Choroid plexus epithelial cell (primary cell): ENCODE data around the gene PIM3.

Source experiments
- DNase-seq: peaks from one replicate; pipeline ENCODE4 v3.0.0-alpha.2; 2010; ENCODE audit warnings: low read depth
- H3K4me3 ChIP-seq: 2 replicates; pipeline ENCODE4 v1.5.1; 2011; ENCODE audit warnings: low read depth, mild to moderate bottlenecking, control low read depth, low read length, moderate library complexity
- TF ChIP-seq, protein P1 (sequence below): conservative IDR thresholded peaks from 2 replicates; pipeline ENCODE4 v1.5.1; 2011; ENCODE audit warnings: low read depth, mild to moderate bottlenecking, control low read depth, inconsistent platforms, low read length, moderate library complexity

PIM3 gene

DNA sequence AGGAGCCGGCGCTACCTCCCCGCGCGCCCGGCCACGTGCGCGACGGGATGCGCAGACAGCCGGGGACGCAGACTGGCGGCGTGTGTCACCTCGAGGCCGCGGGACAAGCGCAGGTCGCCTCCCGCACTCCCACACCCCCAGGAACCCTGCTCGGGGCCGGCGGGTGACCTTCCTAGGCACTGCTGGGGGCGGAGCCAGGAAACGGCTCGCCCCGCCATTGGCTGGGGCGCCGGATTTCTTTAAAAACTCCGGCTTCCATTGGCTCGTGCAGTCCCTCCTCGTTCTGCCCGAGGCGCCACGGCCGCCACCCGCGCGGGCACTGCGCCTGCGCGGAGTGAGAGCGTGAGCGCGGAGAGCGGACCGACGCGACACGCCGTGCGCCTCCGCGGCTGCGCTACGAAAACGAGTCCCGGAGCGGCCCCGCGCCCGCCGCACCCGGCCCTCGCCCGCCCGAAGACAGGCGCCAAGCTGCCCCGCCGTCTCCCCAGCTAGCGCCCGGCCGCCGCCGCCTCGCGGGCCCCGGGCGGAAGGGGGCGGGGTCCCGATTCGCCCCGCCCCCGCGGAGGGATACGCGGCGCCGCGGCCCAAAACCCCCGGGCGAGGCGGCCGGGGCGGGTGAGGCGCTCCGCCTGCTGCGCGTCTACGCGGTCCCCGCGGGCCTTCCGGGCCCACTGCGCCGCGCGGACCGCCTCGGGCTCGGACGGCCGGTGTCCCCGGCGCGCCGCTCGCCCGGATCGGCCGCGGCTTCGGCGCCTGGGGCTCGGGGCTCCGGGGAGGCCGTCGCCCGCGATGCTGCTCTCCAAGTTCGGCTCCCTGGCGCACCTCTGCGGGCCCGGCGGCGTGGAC lies at the start of gene PIM3:
Gene PIM3, plus strand, starts transcription at position 614 of the 846 bp plus-strand sequence. Its CDS starts 176 bp downstream, at position 790.
- TF ChIP-seq, protein P1, sequence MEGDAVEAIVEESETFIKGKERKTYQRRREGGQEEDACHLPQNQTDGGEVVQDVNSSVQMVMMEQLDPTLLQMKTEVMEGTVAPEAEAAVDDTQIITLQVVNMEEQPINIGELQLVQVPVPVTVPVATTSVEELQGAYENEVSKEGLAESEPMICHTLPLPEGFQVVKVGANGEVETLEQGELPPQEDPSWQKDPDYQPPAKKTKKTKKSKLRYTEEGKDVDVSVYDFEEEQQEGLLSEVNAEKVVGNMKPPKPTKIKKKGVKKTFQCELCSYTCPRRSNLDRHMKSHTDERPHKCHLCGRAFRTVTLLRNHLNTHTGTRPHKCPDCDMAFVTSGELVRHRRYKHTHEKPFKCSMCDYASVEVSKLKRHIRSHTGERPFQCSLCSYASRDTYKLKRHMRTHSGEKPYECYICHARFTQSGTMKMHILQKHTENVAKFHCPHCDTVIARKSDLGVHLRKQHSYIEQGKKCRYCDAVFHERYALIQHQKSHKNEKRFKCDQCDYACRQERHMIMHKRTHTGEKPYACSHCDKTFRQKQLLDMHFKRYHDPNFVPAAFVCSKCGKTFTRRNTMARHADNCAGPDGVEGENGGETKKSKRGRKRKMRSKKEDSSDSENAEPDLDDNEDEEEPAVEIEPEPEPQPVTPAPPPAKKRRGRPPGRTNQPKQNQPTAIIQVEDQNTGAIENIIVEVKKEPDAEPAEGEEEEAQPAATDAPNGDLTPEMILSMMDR = no peak
- peak; percentile 97 for DNase-seq
- H3K4me3 ChIP-seq = peak within 1 kb of the TSS; percentile 78

DNA sequence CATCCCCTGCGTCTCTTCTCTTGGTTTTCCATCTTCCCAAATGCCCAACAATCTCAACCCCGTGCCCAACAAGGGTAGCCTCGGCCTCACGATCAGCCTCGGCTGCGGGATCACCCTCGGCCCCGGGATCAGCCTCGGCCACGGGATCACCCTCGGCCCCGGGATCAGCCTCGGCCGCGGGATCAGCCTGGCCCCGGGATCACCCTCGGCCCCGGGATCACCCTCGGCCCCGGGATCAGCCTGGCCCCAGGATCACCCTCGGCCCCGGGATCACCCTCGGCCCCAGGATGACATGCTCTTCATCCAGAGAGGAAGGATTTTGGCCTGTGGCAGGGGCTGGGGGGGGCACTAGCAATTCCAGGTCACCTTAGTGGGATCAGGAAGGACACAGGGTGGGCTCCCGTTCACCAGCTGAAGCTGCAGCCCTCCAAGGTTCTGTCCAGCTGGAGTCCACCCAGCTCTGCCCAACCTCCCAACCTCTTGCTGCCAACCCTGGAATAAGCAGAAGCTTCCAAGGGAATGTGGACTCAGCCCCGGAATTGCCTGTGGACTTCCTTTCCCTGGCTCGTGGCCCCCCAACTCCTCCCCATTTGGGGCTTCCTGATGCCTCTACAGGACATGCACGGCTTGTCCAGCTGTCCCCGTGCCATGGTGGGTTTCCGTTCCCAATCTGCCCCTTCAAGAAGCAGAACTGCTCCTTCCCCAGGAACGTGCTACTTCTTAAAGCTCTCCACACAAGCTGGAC lies 48.5 kb upstream of the PIM3 start:
- TF ChIP-seq, protein P1 = no peak
- no peak for DNase-seq
- H3K4me3 ChIP-seq = no peak overlapping the region

DNA sequence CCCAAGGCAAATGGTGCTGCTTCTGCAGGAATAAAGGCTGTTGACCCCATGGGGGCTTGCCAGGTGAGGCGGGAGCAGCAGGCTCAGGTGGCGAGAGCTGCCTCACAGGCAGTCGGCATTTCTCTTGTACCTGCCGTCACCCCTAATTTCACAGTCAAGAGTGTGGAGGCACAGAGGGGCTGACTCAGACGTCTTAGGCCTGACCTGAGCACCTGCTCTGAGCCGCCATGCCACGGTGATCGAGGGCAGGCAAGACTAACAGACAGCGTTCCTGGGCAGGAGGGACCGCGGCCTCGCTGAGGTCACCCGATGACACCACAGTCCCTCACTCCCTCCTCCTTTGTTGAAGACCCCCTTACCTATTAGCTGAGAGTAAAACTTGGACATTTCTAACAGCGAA lies 47.5 kb upstream of the PIM3 start:
- no peak overlapping the region for H3K4me3 ChIP-seq
- TF ChIP-seq, protein P1 = no peak
- no peak for DNase-seq

DNA sequence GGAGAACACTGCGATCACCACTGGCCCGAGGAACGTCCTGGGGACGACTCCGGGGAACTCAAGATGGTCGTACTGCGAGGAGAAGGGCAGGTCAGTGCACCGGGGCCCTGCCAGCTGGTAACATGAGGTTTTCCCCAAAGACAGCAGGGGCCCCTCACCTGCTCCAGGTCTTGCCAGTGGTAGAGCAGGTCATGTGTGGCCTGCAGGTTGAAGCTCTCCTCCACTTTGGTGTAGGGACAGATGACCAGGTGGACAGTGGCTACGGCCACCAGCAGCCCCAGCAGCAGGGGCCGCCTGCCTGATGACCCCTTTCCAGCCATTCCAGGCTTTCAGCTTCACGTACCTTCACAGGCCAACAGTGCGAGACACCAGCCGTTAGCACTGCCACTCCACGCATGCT lies 47.1 kb upstream of the PIM3 start:
- no peak overlapping the region for H3K4me3 ChIP-seq
- TF ChIP-seq, protein P1 = no peak
- no peak for DNase-seq

DNA sequence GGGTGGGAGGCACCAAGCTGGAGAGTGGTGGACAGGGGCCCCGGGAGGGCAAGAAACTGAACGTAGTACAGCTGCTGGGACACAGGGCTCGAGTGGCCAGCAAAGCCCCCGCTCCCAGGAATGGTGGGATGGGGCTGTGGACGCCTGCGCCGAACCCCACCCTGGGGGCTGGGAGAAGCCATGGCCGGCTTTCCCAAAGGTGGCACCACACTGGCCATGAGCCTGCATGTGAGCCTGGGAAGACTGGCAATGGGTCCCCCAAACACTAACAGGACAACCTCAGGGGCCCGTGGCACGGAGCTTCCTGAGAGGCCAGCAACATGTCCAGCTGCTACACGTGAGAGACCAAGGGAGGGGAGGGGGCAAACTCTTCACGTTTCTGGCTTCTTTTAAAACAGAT lies 46.3 kb upstream of the PIM3 start:
- no peak overlapping the region for H3K4me3 ChIP-seq
- DNase-seq = no peak
- TF ChIP-seq, protein P1 = no peak

DNA sequence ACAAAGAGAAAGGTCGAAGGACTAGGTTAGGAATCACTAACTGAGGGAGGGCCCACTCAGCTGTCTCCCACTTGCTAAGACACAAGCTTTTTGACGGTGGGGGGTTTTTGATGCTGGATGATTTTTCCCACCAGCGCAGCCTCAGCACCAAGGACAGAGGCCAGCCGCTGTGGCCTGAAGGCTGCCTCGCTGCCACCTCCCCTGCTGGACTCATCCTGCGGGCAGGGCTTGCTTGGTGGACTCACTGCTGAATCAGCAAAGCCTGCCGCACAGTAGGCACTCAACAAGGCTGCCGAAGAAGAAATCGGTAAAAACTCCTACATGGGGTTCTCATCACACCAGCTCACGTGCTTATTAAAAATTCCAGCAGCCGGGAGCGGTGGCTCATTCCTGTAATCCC lies 45.0 kb upstream of the PIM3 start:
- H3K4me3 ChIP-seq = no peak overlapping the region
- DNase-seq = no peak
- TF ChIP-seq, protein P1 = no peak
